ENCODE data around the gene KCNH5.

The KCNH5 gene, protein sequence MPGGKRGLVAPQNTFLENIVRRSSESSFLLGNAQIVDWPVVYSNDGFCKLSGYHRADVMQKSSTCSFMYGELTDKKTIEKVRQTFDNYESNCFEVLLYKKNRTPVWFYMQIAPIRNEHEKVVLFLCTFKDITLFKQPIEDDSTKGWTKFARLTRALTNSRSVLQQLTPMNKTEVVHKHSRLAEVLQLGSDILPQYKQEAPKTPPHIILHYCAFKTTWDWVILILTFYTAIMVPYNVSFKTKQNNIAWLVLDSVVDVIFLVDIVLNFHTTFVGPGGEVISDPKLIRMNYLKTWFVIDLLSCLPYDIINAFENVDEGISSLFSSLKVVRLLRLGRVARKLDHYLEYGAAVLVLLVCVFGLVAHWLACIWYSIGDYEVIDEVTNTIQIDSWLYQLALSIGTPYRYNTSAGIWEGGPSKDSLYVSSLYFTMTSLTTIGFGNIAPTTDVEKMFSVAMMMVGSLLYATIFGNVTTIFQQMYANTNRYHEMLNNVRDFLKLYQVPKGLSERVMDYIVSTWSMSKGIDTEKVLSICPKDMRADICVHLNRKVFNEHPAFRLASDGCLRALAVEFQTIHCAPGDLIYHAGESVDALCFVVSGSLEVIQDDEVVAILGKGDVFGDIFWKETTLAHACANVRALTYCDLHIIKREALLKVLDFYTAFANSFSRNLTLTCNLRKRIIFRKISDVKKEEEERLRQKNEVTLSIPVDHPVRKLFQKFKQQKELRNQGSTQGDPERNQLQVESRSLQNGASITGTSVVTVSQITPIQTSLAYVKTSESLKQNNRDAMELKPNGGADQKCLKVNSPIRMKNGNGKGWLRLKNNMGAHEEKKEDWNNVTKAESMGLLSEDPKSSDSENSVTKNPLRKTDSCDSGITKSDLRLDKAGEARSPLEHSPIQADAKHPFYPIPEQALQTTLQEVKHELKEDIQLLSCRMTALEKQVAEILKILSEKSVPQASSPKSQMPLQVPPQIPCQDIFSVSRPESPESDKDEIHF
- total RNA-seq = 0 reads per million in 4 experiments

DNA sequence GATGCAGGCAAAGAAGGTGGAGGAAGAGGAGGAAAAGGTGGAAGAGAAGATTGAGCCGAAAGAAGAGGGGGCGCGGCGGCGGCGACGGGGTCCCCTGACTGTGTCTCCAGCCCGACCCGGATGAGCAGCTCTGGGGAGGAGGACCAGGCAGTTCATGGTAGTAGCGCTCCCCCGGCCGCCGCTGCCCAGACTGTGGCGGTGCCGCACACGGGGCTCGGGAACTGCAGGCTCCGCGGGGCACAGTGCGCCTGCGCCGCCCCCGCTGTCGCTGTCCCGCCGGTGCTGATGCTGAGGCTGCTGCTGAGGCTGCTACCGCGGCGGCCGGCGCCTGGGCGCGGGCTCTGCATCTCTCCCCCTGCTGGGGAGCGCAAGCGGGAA is at the start of gene KCNH5:
KCNH5 (minus strand) TSS at position 225 of the 378 bp plus-strand sequence. CDS start 272 bp downstream, outside the sequence.
- DNase-seq = no peak

DNA sequence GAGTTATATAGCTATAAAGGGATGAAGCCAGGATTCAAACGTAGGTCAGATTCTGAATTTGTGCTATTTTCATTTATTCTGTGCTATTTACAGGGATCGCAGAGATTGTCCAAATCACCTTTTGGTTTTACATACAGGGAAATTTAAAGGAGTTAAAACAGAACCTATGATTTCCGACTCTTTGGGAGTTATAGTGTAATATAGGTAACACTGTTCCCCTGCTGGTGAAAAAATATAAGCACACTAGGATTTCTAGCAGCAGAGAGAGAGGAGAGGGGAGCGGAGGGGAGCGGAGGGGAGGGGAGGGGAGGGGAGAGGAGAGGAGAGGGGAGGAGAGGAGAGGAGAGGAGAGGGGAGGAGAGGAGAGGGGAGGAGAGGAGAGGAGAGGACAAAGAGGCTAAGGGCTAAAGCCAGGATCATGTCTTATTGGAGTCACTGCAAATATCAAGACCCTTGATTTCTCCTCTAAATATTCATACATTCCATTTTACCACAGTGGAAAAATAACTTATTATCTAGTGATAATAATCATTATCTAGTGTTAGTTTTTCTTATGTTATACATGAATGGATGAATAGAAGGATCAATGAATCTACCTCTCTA is 46.2 kb upstream of the KCNH5 start:
- DNase-seq = no peak

DNA sequence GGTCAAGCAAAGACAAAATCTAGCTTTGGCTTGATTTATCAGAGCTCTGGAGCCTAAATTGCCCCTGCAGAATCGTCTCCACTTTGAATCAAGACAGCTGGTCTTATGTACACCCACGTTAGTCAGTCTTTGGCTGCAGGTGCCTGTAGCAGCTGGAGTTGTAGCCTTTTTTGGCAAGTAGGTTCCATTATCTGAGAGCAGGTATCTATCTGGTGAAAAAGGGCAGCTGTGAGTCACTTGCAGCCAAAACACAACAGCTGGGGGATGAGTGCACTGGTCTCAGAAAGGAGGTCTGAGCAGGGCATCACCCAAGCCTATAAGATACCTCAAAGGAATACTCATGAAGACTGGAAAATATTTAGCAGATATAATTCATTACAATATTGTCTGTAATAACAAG is 43.6 kb upstream of the KCNH5 start:
- DNase-seq = no peak

DNA sequence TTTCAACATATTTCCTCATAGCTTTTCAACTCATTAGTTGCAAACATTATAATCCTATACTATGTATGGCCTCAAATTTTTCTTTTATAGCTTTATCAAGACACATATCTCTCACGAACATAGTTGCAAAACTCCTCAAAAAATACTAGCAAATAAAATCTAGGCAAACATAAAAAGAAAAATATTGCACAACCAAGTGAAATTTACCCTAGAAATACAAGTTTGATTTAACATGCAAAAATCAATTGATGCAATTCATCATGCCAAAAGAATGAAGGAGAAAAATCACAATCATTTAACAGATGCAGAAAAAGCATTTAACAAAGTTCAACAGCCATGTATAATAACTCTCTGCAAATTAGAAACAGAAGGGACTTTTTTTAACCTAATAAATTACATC is 33.3 kb upstream of the KCNH5 start:
- DNase-seq = no peak

DNA sequence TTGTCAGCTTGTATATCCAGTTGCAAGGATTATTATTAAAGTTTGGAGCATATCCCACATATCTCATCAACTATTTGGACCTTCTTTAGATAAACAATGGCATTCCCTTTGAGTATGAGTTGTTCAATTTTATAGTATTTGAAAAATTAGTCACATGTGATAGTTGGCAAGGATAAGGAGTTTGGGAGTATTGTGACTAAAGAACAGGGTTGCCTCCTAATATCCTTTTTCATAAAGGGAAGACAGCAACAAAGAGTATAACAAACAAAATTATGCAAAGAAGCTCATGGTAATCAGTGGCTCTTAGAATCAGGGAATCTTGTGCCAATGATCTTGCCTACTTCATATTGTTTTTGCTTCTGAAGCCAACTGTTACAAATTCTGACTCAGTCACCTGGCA is 31.2 kb upstream of the KCNH5 start:
- DNase-seq = no peak

DNA sequence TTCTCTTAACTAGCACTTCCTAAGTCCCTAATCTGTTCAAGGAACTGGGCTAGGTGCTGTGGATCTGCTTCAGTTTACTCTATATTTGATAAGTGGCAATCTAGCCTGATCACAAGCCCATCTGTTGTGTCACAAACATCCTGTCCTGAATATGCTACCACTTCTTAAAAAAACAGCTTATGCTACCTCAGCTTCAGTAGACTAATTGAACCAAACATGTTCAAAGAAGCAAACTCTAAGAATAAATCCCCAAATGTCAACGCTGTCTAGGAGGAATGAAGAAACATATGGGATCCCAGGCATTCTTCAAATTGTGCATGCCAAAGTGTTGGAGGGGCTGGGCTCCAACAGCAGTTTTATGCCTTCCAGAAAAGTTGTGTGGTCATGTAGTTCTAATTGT is 10.4 kb upstream of the KCNH5 start:
- no peak for DNase-seq

DNA sequence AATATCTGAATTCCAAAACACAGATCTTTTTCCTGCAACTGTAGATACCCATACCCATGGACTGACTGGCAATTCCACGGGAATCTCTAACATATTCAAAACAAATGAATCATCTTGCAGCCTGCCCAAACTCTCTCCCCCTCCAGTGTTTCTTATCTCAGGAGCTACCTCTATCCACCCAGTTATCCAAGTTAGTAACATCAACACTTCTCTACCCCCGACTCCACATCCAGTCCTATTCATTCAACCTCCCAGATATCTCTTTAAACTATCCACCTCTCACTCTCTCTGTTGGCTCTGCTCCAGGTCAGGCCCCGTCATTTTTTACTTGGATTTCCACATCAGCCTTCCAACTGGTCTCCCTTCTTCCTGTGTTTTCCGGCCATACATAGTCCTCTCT is 6.7 kb upstream of the KCNH5 start:
- DNase-seq = no peak

DNA sequence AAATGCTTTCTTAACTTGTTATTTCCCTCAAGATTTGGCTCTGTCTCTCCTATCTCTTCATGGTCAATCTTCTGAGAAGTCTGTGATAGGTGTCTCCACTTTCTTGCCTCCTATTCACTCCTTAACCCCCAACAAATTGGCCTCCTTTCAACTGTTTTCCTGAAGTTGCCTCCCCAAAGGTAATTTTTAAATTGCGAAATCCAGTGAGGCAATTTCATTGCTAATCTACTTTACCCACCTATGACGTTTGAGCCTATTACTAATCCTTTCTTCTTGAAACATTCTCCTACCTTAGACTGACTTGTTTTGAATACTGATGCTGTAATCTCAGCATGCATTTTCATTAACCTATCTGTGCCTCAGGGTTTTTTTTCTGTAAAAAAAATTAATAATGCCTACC is 6.0 kb upstream of the KCNH5 start:
- no peak for DNase-seq

DNA sequence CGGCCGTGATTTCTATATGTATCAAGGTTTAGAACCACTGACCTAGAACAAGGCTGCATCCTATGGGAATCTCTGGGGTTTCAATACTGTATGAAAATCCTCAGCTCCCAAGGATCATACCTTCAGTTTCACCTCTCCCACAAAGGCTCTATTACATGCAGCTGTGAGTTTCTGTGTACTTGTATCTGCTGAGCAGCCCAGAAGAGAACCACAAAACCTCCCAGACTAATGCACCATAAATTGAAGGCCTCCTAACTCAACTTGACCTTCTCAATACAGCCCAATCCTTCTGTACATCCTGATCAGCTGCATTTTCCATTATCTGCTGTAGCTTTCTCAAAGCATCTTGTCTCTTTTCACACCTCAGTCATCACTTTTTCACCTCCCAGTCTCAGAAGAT is 5.4 kb upstream of the KCNH5 start:
- no peak for DNase-seq

DNA sequence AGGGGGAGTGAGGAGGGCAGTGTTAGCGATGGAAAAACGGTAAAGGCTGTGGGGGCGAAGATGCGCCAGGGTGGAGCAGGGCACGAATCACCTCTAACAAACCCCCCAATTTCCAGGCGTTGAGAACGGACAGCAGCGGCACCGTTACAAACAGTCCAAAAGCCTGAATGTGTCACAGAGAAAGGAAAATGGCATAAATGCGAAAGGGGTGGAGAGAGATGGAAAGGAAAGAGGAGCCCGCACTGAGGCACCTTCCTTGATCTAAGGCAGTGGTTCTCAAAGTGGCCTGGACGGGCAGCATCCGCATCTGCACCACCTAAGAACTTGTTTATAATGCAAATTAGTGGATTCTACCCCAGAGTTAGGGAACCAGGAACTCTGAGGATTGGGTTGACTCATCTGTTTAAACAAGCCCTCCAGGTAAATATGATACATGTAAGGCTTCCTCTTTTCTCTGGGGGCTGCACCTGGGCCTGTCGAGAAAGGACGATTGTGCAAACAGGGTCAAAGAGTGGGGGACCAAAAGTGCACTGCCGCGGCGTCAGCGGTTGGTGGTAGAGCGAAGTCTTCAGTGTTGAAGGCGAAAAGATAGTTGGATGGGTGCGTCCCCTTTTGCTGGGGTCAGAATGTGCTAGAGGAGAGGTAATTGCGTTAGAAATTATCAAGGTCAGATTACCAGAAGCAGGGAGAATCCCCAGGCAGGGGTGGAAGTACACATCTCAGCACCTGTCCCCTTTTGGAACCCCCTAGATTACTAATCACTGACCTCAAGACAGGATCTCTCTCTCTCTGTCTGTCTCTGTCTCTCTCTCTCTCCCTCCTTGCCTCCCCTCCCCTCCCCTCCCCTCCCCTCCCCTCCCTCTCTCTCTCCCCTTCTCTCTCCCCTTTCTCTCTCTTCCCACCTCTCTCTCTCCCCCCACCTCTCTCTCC is 1.3 kb upstream of the KCNH5 start:
- DNase-seq = no peak

DNA sequence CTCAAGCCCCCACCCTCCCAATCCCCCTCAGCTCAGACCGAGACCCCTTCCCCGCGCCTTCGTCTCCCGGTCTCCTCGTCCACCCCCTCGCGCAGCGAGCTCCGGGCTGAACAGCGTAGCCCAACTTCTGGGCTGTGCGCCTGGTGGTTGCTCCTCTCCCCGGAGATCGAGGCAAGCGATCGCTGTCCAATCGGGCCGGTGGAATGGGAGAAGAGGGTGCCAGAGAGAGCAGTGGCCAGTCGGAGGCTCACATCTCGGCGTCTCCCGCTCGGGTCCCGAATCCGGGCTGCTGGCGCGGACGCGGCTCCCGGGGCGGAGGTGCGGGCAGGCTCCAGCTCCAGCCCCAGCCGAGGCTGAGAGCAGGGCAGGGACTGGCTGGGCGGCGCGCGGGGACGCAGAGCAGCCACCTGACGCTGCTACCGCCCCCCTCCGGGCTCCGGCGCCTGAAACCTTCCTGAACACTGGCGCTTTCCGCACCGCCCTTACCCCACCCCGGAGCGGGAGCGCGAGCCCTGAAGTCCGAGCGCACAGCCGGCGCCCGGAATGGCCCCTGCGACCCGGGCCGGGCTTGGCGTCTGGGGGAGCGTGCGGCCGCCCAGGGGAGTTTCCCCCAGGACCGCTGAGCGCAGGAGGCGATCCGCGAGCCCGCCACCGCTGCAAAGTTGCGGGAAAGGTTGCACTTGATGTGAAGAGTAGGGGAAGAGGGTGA is 508 bp upstream of the KCNH5 start:
- no peak for DNase-seq

DNA sequence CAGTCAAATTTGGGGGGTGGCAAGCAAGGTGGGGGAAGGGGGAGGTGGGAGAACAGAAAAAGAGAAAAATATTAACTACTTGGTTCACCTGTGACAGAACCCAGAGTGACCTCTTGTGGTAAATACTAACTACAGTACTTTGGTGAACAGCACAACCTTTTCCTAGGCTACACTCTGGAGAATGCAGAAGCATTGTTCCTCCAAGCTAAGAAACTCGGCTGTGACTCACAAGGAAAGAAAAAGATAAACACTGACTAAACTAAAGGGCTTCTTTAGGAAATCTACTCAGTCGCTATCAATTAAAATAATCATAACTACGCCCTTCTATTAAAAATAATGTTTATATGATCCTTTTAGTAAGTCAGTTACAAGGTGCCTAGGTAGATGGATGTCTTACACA is 5.4 kb downstream of the KCNH5 start:
- no peak for DNase-seq

DNA sequence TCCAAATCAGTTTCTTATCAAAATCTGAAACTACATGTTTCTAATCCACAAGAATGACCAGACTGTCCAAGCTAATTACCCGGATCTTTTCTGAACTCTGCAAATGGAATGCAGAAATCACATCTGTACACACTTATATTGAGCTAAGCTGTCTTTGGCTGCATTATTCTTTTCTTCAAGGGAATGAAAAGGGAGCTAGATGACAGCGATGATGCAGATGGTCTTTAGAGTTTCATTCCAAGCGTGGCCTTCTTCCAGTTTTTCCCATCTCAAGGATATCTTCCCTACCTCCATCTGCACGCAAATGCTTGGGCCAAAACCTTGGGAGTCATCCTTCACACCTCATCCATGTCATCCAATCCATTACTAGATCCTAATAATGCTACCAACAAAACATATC is 12.6 kb downstream of the KCNH5 start:
- DNase-seq = no peak

DNA sequence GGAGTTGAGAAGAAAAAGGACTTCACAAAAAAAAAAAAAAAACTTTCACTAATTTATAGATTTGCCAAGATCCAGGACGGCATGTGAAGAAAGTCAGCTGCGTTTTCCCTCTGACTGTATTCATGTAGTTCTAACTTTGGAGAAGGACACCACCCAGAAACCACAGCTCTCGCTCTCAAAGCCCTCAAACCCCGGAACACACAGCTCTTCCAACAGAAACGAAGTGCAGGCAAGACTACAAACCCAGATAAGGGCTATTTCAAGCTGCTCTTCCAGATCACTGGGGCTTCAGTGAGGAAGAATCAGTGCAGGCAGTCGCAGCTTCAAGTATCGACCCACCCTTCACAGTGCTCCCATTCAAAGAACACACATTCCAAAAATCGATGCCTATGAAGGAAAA is 13.2 kb downstream of the KCNH5 start:
- DNase-seq = no peak

DNA sequence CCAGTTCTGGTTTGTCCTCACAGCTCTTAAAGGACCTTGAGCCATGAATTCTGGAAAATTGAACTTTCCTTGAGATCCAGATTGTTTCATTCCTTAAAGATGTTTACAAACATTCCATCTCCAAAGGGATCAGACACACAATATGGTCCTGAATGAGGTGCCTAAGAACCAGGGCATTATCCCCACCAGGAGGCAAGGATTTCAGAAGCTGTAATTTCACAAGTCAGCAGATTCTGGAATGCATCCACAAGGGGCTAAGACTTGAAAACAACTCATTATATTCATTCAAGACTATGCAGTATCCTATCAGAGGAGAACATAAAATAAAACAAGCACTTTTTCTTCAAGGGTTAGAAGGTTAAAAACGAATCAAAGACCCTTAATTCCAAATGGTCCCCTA is 15.1 kb downstream of the KCNH5 start:
- no peak for DNase-seq

DNA sequence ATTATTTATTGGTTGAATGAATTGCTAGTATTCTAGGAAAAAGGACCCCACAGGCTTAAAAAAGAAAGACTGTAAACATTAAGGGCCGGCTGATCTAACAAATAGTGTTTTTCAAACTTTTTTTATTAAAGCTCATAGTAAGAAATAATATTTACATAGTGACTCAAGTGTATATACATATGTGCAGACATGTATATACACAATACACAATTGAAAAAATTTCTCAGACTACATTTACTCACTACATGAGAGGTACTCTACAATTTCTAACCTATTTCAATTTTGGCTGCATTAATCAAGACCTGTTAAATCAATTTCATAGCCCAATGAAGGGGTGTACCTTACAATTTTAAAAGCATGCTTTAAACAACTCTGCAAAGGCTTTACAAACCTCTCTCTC is 17.5 kb downstream of the KCNH5 start:
- DNase-seq = no peak

DNA sequence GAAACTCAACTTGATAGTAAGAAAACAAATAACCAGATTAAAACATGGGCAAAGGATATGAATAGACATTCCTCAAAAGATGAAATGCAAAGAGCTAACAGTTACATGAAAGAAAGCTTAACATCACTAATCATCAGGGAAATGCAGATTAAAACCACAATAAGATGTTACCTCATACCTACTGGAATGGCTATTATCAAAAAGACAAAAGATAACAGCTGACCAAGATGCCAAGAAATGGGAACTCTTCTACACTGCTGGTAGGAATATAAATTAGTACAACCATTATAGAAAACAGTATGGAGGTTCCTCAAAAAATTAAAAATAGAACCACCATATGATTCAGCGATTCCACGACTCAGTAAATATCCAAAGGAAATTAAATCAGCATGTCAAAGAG is 18.8 kb downstream of the KCNH5 start:
- DNase-seq = no peak

DNA sequence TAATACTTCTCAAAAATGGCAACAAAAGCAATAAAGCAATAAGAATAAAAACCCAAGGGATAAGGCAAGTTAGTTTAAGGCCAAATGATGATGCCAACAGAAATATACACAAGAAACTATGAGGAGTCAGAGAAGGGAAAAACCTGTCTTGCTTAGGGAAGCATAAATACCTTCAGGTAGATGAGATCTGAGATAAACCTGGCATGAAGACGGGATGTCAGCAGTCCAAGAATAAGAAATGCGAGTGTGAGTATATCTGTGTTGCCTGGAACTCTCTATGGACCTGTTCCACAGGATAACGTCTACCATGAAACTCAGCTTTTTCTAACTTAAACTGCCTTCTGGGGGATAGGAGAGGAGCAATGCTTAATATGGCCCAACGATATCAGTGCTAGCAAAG is 30.6 kb downstream of the KCNH5 start:
- no peak for DNase-seq

DNA sequence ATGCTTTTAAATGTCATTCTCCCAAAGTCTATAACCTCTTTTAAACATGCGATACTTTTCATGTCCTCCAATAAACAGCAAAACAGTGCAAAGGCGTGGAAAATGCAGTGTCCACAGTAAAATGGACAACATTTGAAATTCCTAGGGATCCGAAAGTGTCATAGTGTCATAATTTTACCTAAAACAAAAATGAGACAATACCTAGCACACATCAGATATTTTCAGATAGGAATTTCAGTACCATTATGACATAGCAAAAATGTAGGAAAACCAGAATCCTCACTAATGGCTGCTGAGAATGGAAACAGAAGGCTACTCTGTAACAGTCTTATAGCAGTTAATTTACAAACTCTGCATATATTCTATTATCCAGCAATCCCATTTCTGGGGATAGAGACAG is 33.1 kb downstream of the KCNH5 start:
- DNase-seq = no peak

DNA sequence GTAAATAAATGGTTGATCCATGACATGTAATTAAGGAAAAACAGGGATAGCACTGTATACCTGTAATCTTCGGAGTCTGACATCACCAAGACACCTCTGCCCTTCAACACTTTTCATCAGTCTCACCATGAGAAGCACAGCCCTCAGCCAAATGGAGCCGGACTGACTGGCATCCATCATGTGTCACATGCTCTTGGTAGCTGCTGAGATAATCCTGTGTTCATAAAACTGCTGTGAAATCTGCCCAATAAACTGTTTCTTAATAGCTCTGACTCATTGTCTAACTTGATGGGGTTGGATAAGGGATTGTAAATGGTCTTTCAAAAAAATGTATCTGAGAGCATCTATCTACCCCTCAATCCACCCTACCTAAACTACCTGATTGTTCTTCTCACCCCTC is 33.6 kb downstream of the KCNH5 start:
- no peak for DNase-seq

DNA sequence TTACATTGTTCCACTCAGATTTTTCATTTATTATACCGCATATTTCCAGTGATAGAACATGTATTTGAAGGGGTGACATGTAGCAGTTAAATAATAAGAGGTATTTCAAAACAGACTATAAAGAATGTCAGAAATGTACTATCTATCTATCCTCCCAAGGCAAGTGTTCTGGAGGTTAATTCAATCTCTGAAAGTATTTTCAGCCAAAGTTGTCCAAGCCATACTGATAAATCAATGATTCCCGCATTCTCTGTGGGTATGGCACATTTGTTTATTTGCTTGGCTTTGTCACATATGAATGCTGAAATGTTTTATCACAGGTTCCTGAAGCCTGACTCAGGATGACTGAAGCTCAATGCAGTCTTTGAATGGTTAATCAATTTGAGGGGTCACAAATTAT is 35.8 kb downstream of the KCNH5 start:
- no peak for DNase-seq

DNA sequence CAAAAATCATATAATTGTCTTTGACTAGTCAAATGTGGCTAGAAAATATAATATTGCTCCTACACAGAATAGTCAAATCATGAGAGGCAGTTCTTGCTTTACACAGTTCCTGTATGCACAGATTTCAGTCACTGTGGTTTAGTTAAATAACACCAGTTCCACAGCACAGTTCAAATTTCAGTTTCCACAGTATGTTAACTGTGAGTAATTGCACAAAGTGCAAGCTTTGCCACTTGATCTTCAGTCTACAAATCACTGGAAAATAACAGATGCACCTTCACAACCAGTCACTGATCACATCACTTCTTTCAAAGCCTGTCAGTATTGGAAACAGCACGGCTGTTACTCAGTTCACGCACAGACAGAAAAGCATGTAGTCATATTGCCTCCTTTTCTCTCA is 38.7 kb downstream of the KCNH5 start:
- DNase-seq = no peak
